ENCODE data around the gene ITM2B. TPM values are rescaled to one million over a fixed set of nuclear protein-coding genes. Genes with fewer than 3 reads are reported as not detected.

ITM2B gene
- polyA plus RNA-seq, 1 donor (not counting 4 experiments of a cell fraction or from before 2014, with no cell fraction given) = 401 TPM

GRCh38 chr13:48189171-48189570 is 43.8 kb upstream of the ITM2B start:
- no peak overlapping the region for H3K27ac ChIP-seq (ENCODE audit: control insufficient read depth, insufficient read depth, low read length)
- H3K9me3 ChIP-seq (ENCODE audit: control insufficient read depth, low read depth, low read length) = no peaks in the 10 kb centered on the region
- FAIRE-seq (no peak), DNase-seq (ENCODE audit: low read depth, low spot score) (no peak)
- H4K20me1 ChIP-seq (ENCODE audit: control insufficient read depth, extremely low read depth, insufficient read depth, low read length) = no peaks in the 10 kb centered on the region
- H2AFZ ChIP-seq (ENCODE audit: control insufficient read depth, low read length) = no peak overlapping the region
- no peak overlapping the region for H3K4me3 ChIP-seq (ENCODE audit: control insufficient read depth in 2 of 3, extremely low read depth in 1 of 3, insufficient read depth in 2 of 3, low read depth in 1 of 3, low read length in 3 of 3)
- dilution Hi-C loops (cut with MboI; ENCODE audit: extremely low pct_ligation_motif_present, low sequenced_read_pairs) = no loop called here
- no peak for TF ChIP-seq EZH2 (IDR thresholded peaks at IDR 0.05; ENCODE audit: low read length)
- H3K4me2 ChIP-seq (ENCODE audit: control insufficient read depth, extremely low read depth, insufficient read depth, low read depth, low read length) = no peak overlapping the region
- H3K36me3 ChIP-seq (ENCODE audit: control insufficient read depth in 2 of 2, extremely low read depth in 1 of 2, insufficient read depth in 2 of 2, low read length in 2 of 2) = no peaks in the 10 kb centered on the region
- no peaks in the 10 kb centered on the region for H3K9me1 ChIP-seq (ENCODE audit: control insufficient read depth, extremely low read depth, insufficient read depth, low read length)
- no peaks in the 10 kb centered on the region for H3K27me3 ChIP-seq (ENCODE audit: control insufficient read depth, extremely low read depth, insufficient read depth, low read length)
- H3K4me1 ChIP-seq (ENCODE audit: control insufficient read depth, extremely low read depth, insufficient read depth, low read length) = no peaks in the 10 kb centered on the region
- H3K79me2 ChIP-seq (ENCODE audit: control insufficient read depth, insufficient read depth, low read length) = no peaks in the 10 kb centered on the region
- H3K9ac ChIP-seq (ENCODE audit: control insufficient read depth, extremely low read depth, insufficient read depth, low read length) = no peak overlapping the region

- H3K9me3 ChIP-seq (ENCODE audit: control insufficient read depth, low read depth, low read length) = no peaks in the 10 kb centered on the region
- no peaks in the 10 kb centered on the region for H3K27me3 ChIP-seq (ENCODE audit: control insufficient read depth, extremely low read depth, insufficient read depth, low read length)
- FAIRE-seq (no peak), DNase-seq (ENCODE audit: low read depth, low spot score) (no peak)
- H3K4me3 ChIP-seq (ENCODE audit: control insufficient read depth in 2 of 3, extremely low read depth in 1 of 3, insufficient read depth in 2 of 3, low read depth in 1 of 3, low read length in 3 of 3) = no peak overlapping the region
- H4K20me1 ChIP-seq (ENCODE audit: control insufficient read depth, extremely low read depth, insufficient read depth, low read length) = no peaks in the 10 kb centered on the region
- no peak overlapping the region for H2AFZ ChIP-seq (ENCODE audit: control insufficient read depth, low read length)
- no peaks in the 10 kb centered on the region for H3K79me2 ChIP-seq (ENCODE audit: control insufficient read depth, insufficient read depth, low read length)
- H3K27ac ChIP-seq (ENCODE audit: control insufficient read depth, insufficient read depth, low read length) = no peak overlapping the region
- H3K9me1 ChIP-seq (ENCODE audit: control insufficient read depth, extremely low read depth, insufficient read depth, low read length) = no peaks in the 10 kb centered on the region
- H3K9ac ChIP-seq (ENCODE audit: control insufficient read depth, extremely low read depth, insufficient read depth, low read length) = no peak overlapping the region
- TF ChIP-seq, protein P1, sequence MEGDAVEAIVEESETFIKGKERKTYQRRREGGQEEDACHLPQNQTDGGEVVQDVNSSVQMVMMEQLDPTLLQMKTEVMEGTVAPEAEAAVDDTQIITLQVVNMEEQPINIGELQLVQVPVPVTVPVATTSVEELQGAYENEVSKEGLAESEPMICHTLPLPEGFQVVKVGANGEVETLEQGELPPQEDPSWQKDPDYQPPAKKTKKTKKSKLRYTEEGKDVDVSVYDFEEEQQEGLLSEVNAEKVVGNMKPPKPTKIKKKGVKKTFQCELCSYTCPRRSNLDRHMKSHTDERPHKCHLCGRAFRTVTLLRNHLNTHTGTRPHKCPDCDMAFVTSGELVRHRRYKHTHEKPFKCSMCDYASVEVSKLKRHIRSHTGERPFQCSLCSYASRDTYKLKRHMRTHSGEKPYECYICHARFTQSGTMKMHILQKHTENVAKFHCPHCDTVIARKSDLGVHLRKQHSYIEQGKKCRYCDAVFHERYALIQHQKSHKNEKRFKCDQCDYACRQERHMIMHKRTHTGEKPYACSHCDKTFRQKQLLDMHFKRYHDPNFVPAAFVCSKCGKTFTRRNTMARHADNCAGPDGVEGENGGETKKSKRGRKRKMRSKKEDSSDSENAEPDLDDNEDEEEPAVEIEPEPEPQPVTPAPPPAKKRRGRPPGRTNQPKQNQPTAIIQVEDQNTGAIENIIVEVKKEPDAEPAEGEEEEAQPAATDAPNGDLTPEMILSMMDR (optimal IDR thresholded peaks at IDR 0.05 in 1 of 3, IDR thresholded peaks at IDR 0.05 in 1 of 3, conservative IDR thresholded peaks at IDR 0.05 in 1 of 3; ENCODE audit: extremely low read depth in 1 of 3, insufficient read depth in 2 of 3, low read length in 3 of 3) = no peak
- TF ChIP-seq EZH2 (IDR thresholded peaks at IDR 0.05; ENCODE audit: low read length) = no peak
- dilution Hi-C loops (cut with MboI; ENCODE audit: extremely low pct_ligation_motif_present, low sequenced_read_pairs) = no loop called here
- H3K4me1 ChIP-seq (ENCODE audit: control insufficient read depth, extremely low read depth, insufficient read depth, low read length) = no peaks in the 10 kb centered on the region
- H3K36me3 ChIP-seq (ENCODE audit: control insufficient read depth in 2 of 2, extremely low read depth in 1 of 2, insufficient read depth in 2 of 2, low read length in 2 of 2) = no peaks in the 10 kb centered on the region
- no peak overlapping the region for H3K4me2 ChIP-seq (ENCODE audit: control insufficient read depth, extremely low read depth, insufficient read depth, low read depth, low read length)
Measured at GRCh38 chr13:48192411-48192935, 40.5 kb upstream of the ITM2B start.

GRCh38 chr13:48194379-48194754 is 38.6 kb upstream of the ITM2B start:
- H3K9me1 ChIP-seq (ENCODE audit: control insufficient read depth, extremely low read depth, insufficient read depth, low read length) = no peaks in the 10 kb centered on the region
- H3K4me2 ChIP-seq (ENCODE audit: control insufficient read depth, extremely low read depth, insufficient read depth, low read depth, low read length) = no peak overlapping the region
- no peaks in the 10 kb centered on the region for H4K20me1 ChIP-seq (ENCODE audit: control insufficient read depth, extremely low read depth, insufficient read depth, low read length)
- no peak for FAIRE-seq
- H3K4me1 ChIP-seq (ENCODE audit: control insufficient read depth, extremely low read depth, insufficient read depth, low read length) = no peaks in the 10 kb centered on the region
- no peak overlapping the region for H3K4me3 ChIP-seq (ENCODE audit: control insufficient read depth in 2 of 3, extremely low read depth in 1 of 3, insufficient read depth in 2 of 3, low read depth in 1 of 3, low read length in 3 of 3)
- H3K79me2 ChIP-seq (ENCODE audit: control insufficient read depth, insufficient read depth, low read length) = no peaks in the 10 kb centered on the region
- TF ChIP-seq EZH2 (IDR thresholded peaks at IDR 0.05; ENCODE audit: low read length) = no peak
- no peak for DNase-seq (ENCODE audit: low read depth, low spot score)
- H3K27ac ChIP-seq (ENCODE audit: control insufficient read depth, insufficient read depth, low read length) = no peak overlapping the region
- H3K9ac ChIP-seq (ENCODE audit: control insufficient read depth, extremely low read depth, insufficient read depth, low read length) = no peak overlapping the region
- no peaks in the 10 kb centered on the region for H3K9me3 ChIP-seq (ENCODE audit: control insufficient read depth, low read depth, low read length)
- no peak overlapping the region for H2AFZ ChIP-seq (ENCODE audit: control insufficient read depth, low read length)
- H3K36me3 ChIP-seq (ENCODE audit: control insufficient read depth in 2 of 2, extremely low read depth in 1 of 2, insufficient read depth in 2 of 2, low read length in 2 of 2) = no peaks in the 10 kb centered on the region
- dilution Hi-C loops (cut with MboI; ENCODE audit: extremely low pct_ligation_motif_present, low sequenced_read_pairs) = no loop called here
- no peaks in the 10 kb centered on the region for H3K27me3 ChIP-seq (ENCODE audit: control insufficient read depth, extremely low read depth, insufficient read depth, low read length)
